OCI-LY7 (cell line): Measurements from ENCODE around the gene ICAM1. TPM values are rescaled to one million over a fixed set of nuclear protein-coding genes. Genes with fewer than 3 reads are reported as not detected.

Source experiments
- BruUV-seq: library from RNA; stranded (reverse); fragments of 400-500 nt; replicated peaks from 2 replicates; lab custom pipeline; 2021; lab: Mats Ljungman, UMichigan
- CTCF ChIA-PET: fragments of 300-600 bp; sonication (Branson Sonifier 250); formaldehyde crosslinking; loops from one replicate; lab custom pipeline; 2022; ENCODE audit warnings: antibody characterized with exemption; ENCODE audit not compliant: unreplicated experiment; lab: Charles Lee
- POLR2A ChIA-PET: fragments of 300-600 bp; sonication (Branson Sonifier 250); formaldehyde crosslinking; loops from one replicate; lab custom pipeline; 2022; ENCODE audit warnings: antibody characterized with exemption; lab: Charles Lee
- DNase-seq: peaks from one replicate; pipeline ENCODE4 v3.0.0-alpha.2; 2015; ENCODE audit warnings: low spot score
- H2AFZ ChIP-seq: fragments of 200-600 bp; sonication (generic), shearing (Covaris generic); 2 replicates; pipeline ENCODE4 v1.6.1; 2014; ENCODE audit warnings: mild to moderate bottlenecking, antibody characterized with exemption, low read length, moderate library complexity
- H3K27ac ChIP-seq: fragments of 200-600 bp; sonication (generic); 2 replicates; pipeline ENCODE4 v1.5.1; 2014; ENCODE audit warnings: mixed run types, low read depth, mild to moderate bottlenecking, moderate library complexity, low read length, inconsistent platforms; ENCODE audit not compliant: poor library complexity, severe bottlenecking
- H3K36me3 ChIP-seq: fragments of 200-600 bp; sonication (generic); 2 replicates; pipeline ENCODE4 v1.6.1; 2014; ENCODE audit warnings: mild to moderate bottlenecking, antibody characterized with exemption, low read length, moderate library complexity, mixed read lengths; ENCODE audit not compliant: insufficient read depth
- H3K4me1 ChIP-seq: fragments of 200-600 bp; sonication (generic); 2 replicates; pipeline ENCODE4 v1.5.1; 2014; ENCODE audit warnings: mild to moderate bottlenecking, low read length; ENCODE audit not compliant: insufficient read depth, poor library complexity, severe bottlenecking
- H3K4me2 ChIP-seq: fragments of 200-600 bp; sonication (generic); 2 replicates; pipeline ENCODE4 v1.6.1; 2014; ENCODE audit warnings: mild to moderate bottlenecking, low read length
- H3K4me3 ChIP-seq: fragments of 200-600 bp; sonication (generic); 2 replicates; pipeline ENCODE4 v1.5.1; 2014; ENCODE audit warnings: mild to moderate bottlenecking, low read depth, low read length; ENCODE audit not compliant: poor library complexity, severe bottlenecking
- H3K79me2 ChIP-seq: fragments of 200-600 bp; sonication (generic); 2 replicates; pipeline ENCODE4 v1.6.1; 2016; ENCODE audit warnings: low read depth, mild to moderate bottlenecking, low read length, moderate library complexity, mixed read lengths; ENCODE audit not compliant: insufficient read depth
- H3K9me2 ChIP-seq: fragments of 200-600 bp; sonication (generic); 2 replicates; pipeline ENCODE4 v1.6.1; 2016; ENCODE audit warnings: mild to moderate bottlenecking, low read length, mixed read lengths; ENCODE audit not compliant: insufficient read depth
- H3K9me3 ChIP-seq: fragments of 200-600 bp; sonication (generic); 2 replicates; pipeline ENCODE4 v1.6.1; 2014; ENCODE audit warnings: mild to moderate bottlenecking, mixed run types, low read length, mixed read lengths
- H4K20me1 ChIP-seq: fragments of 200-600 bp; sonication (generic); 2 replicates; pipeline ENCODE4 v1.6.1; 2014; ENCODE audit warnings: mild to moderate bottlenecking, antibody characterized with exemption, low read length, moderate library complexity, mixed read lengths; ENCODE audit not compliant: insufficient read depth
- EZH2phosphoT487 ChIP-seq: fragments of 200-600 bp; sonication (generic); IDR thresholded peaks from 2 replicates; pipeline ENCODE4 v1.6.1; 2018; ENCODE audit warnings: low read depth, borderline replicate concordance, mild to moderate bottlenecking, mixed run types, antibody characterized with exemption, low read length, moderate library complexity, mixed read lengths
- intact Hi-C: fragments of 100-400 bp; cut with micrococcal nuclease; formaldehyde crosslinking; loops from one replicate; pipeline ENCODE4 v1.10.0; 2022; ENCODE audit not compliant: unreplicated experiment
- total RNA-seq, 2 experiments: library from RNA; depleted of rRNA in 1 of 2; stranded (reverse); fragments of >200 nt in 1 of 2; shearing (Covaris generic) in 1 of 2; gene quantifications; 2 replicates each; pipeline ENCODE4 v1.2.3, GENCODE V29; 2014 to 2022
- TF ChIP-seq, protein P1 (sequence below): fragments of 200-600 bp; sonication (generic); conservative IDR thresholded peaks from 2 replicates; pipeline ENCODE4 v1.5.1; 2014; ENCODE audit warnings: mild to moderate bottlenecking, antibody characterized with exemption, low read length, moderate library complexity, mixed read lengths

Gene ICAM1
- total RNA-seq, 2 experiments from 2014 or later: 12.0 to 13.4 TPM

DNA sequence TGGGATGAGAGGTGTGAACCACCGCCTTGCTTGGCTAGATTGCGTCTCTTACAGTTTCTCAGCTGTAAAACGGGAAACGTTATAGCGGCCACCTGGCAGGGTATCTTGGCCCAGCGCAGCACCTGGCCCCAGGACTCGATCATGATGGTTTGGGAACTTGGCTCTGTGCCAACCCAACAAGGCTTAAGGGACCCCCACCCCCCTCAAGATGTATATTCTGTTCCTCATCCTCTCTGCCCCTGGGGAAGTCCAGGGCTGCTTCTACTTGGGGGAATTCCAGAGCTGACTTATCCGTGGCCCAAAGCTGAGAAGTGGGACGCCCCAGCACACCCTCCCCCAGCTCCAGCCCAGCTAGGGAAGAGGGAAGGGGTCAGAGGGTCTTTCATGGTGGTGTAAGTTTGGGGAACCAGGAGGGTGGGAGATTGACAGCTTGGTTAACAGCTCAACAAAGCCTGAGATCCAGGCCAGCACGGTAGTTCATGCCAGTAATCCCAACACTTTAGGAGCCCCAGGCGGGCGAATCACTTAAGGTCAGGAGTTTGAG, 695 bp downstream of the ICAM1 start:
- intact Hi-C loops: no loop called here
- peak overlapping the region; percentile 75 for H3K27ac ChIP-seq
- H3K9me2 ChIP-seq: no peaks in the 10 kb centered on the region
- H3K4me2 ChIP-seq: peak overlapping the region; percentile 86
- no peak for TF ChIP-seq EZH2phosphoT487
- TF ChIP-seq, protein P1, sequence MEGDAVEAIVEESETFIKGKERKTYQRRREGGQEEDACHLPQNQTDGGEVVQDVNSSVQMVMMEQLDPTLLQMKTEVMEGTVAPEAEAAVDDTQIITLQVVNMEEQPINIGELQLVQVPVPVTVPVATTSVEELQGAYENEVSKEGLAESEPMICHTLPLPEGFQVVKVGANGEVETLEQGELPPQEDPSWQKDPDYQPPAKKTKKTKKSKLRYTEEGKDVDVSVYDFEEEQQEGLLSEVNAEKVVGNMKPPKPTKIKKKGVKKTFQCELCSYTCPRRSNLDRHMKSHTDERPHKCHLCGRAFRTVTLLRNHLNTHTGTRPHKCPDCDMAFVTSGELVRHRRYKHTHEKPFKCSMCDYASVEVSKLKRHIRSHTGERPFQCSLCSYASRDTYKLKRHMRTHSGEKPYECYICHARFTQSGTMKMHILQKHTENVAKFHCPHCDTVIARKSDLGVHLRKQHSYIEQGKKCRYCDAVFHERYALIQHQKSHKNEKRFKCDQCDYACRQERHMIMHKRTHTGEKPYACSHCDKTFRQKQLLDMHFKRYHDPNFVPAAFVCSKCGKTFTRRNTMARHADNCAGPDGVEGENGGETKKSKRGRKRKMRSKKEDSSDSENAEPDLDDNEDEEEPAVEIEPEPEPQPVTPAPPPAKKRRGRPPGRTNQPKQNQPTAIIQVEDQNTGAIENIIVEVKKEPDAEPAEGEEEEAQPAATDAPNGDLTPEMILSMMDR: no peak
- H3K4me1 ChIP-seq: peaks cover 31% of the 10 kb centered on the region
- DNase-seq: peak; percentile 90
- 0 out of 2 replicates have a peak, but pooled peaks cover 5% of the 10 kb centered on the region for H3K79me2 ChIP-seq
- H3K9me3 ChIP-seq: no peaks in the 10 kb centered on the region
- no peaks in the 10 kb centered on the region for H4K20me1 ChIP-seq
- TSS peak; percentile 90 for BruUV-seq
- H2AFZ ChIP-seq: peak overlapping the region; percentile 59; the same call in 1 of the 2 replicates
- ChIA-PET POLR2A (interaction anchor here (0.6 to 2.4 kb wide), 12 partner anchors 9 to 179 kb away, joined by 3 to 14 read pairs (median 4); partner anchors contain the start of genes ICAM4, ICAM5, RAVER1 and TYK2), CTCF (interaction anchor here (0.8 to 1.3 kb wide), 5 partner anchors 13 to 154 kb away, joined by 3 to 4 read pairs (median 3); no protein-coding TSS in a partner anchor)
- 0 out of 2 replicates have a peak, but pooled peaks cover 3% of the 10 kb centered on the region for H3K36me3 ChIP-seq
- H3K4me3 ChIP-seq: peak overlapping the region; percentile 66

DNA sequence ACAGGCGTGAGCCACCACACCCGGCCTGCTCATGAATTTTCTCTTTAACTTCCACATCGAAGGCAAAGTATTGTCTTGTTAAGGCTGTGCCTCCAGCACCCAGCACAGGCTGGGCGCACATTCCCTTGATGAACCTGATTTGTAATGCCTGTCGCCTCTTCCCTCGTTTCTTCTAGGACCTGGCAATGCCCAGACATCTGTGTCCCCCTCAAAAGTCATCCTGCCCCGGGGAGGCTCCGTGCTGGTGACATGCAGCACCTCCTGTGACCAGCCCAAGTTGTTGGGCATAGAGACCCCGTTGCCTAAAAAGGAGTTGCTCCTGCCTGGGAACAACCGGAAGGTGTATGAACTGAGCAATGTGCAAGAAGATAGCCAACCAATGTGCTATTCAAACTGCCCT, 3.7 kb downstream of the ICAM1 start:
- intact Hi-C loops: no loop called here
- Histone ChIP-seq H4K20me1 (no peaks in the 10 kb centered on the region), H3K27ac (no peak overlapping the region), H2AFZ (no peak overlapping the region), H3K4me2 (no peak overlapping the region), H3K9me2 (no peaks in the 10 kb centered on the region), H3K9me3 (no peaks in the 10 kb centered on the region), H3K36me3 (0 out of 2 replicates have a peak, but pooled peaks cover 3% of the 10 kb centered on the region), H3K4me3 (no peak overlapping the region), H3K79me2 (0 out of 2 replicates have a peak, but pooled peaks cover 5% of the 10 kb centered on the region), H3K4me1 (peaks cover 29% of the 10 kb centered on the region)
- POLR2A ChIA-PET: no interaction called here
- CTCF ChIA-PET: no interaction called here
- BruUV-seq: no TSS peak
- TF ChIP-seq, protein P1: no peak
- TF ChIP-seq EZH2phosphoT487: no peak
- DNase-seq: no peak
